GM19193 (cell line): ENCODE results near the gene COPS9.

Experiments
- POLR2A ChIP-seq: IDR thresholded peaks from 4 replicates; pipeline ENCODE4 v1.6.1; 2011; ENCODE audit not compliant: insufficient read depth, insufficient read length; ENCODE audit errors: extremely low read depth

COPS9 gene

GRCh38 chr2:240169486-240170353, 33.6 kb upstream of the COPS9 start:
- TF ChIP-seq POLR2A: no peak

DNA sequence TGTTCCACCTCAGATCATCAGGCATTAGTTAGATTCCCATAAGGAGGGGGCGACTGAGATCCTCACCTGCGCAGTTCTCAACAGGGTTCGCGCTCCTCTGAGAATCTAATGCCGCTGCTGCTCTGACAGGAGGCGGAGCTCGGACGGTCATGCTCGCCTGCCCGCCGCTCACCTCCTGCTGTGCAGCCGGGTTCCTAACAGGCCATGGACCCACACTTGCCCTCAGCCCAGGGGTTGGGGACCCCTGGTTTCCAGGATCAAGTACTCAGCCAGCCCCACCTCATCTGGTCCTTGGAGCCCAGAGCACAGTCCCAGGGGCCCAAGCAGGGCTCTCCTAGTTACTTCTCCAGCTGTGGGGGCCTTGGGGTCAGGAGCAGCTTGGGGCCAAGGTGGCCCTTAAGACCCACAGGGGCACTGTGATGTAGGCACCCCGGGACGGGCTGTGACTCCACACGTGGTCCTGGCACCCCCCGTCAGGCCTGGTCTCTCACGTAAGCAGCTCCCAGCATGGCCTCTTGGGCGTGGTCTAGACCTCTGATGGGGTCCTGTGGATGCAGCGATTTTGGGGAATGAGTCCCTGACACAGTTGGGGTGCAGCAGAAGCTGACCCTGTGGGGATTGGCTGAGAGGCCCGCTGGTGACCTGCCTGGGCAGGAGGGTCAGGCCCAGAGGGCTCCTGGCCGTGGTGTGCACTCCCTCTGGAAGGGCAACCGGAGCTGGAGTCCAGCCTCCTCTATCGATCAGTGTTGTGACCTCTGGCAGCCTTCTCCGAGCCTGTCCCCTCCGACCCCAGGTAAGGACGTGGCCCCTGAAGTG, 32.6 kb upstream of the COPS9 start:
- no peak for TF ChIP-seq POLR2A

DNA sequence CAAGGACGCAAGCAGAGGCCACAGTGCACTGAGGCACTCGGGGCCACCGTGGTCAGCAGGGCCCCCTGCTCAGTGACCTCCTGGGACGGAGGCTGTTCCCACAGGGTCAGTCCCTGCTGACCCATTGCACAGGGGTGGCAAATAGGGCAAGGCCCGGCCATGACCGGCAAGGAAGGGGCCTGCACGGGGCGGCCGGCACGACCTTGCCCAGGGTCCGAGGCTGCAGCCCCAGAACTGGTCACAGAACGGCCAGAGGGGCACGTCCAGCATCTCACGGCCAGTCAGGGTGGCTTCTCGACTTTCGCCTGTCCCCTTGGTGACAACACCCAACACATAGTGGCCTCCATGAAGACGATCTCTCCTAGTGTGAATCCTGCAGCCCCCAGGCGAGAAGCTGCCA, 31.9 kb upstream of the COPS9 start:
- TF ChIP-seq POLR2A: no peak

DNA sequence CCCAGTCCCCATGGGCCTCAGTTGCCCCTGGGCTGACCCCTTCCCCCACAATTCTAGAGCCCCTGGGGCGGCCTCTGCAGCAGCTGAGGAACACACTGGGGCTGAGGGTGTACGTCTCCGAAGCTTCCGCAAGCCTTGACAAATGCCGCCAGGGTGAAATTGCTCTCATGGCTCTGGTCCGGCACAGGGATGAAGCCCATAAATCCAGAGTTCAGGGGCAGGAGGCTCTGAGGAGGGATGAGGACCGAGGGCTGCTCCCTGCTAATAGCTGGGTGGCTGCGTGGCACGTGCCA, 31.4 kb upstream of the COPS9 start:
- no peak for TF ChIP-seq POLR2A

GRCh38 chr2:240166761-240167587, 30.9 kb upstream of the COPS9 start:
- TF ChIP-seq POLR2A: no peak

DNA sequence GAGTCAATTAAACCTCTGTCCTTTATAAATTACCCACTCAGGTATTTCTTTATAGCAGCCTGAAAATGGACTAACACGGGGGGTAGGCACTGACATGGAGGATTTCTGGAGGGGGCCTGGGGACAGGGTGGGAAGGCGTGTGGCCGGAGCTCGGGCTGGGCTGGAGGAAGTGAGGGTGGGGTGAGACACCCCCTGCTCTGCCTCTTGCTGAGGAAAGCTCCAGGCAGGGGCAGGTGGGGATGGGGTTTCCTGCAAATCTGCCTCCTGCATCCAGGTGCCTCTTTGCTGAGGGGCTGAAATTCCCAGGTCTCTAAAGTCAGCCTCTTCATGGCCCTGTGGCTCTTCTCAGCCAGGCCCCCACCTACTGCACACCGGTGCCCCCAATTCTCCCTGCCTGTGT, 30.1 kb upstream of the COPS9 start:
- TF ChIP-seq POLR2A: no peak

DNA sequence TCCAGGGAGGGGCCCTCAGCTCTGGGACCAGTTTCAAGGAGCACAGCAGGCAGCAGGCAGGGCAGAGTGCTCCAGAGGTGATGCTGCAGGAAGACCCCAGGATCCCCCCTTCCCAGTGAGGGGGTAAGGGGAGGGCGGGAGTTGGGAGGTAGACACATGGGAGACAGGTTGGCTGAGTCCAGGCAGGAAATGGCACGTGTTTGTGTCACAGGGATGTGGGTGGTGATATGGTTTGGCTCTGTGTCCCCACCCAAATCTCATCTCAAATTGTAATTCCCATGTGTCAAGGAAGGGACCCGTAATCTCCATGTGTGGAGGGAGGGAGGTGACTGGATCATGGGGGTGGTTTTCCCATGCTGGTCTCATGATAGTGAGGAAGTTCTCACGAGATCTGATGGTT, 29.6 kb upstream of the COPS9 start:
- TF ChIP-seq POLR2A: no peak

DNA sequence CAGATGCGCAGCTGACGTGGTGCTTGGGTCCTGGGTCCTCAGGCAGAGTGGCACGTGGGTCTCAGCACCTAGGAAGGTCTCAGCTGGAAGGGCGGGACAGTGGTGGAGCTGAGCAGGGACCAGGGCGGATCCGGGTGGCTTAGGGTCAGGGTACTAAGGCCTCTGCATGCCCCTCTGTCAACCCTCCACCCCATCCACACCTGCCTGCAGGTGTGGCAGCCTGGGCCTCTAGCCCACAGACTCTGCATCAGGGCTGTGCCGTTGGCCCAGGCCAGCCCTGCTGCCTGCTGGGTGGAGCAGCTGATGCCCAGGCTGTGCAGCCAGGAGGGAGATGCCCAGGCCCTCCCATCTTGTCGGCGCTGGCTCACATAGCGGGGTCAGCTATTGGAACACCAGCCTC, 28.9 kb upstream of the COPS9 start:
- TF ChIP-seq POLR2A: no peak

GRCh38 chr2:240164586-240164985, 28.5 kb upstream of the COPS9 start:
- TF ChIP-seq POLR2A: no peak

DNA sequence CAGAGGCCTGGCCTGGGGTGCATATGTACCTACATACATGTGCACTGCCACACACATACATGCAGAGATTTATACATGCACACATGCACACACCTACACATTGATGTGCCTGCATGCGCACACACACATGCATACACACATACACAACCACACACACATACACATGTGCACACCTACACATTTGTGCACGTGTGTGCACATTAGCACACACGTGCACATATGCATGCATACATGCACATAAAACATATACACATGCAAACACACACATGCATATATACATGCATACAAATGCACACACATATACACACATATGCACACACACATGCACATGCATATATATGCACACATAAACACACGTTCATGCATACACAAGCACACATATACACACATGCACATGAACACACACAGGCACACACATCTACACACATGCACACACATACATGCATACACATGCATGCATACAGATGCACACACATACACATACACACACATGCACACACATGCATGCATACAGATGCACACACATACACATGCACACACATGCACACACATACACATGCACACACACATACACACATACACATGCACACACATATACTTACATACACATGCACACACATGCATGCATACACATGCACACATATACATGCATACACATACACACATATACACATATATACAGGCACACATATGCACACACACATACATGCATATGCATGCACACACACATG, 27.9 kb upstream of the COPS9 start:
- no peak for TF ChIP-seq POLR2A

- no peak for TF ChIP-seq POLR2A
These were observed 27.0 kb upstream of the COPS9 start for GRCh38 chr2:240162939-240163714.

DNA sequence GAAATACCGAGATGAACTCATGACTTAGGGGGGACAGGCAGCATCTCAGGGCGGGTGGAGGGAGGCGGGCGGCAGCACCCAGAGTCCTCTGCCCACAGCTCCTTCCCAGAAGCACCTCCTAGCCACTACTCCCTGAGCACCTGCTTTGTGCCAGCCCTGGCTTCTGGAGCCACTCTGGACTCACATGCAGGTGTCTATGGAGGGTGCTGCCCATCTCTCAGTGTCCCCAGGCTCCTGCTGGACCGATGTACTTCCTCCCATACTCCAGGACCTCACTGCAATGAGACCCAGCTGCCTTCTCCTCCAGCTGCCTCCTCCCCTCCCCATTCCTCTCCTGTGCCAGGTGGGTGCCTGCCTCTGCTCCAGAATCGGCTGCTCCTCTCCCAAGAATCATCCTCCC, 26.4 kb upstream of the COPS9 start:
- TF ChIP-seq POLR2A: no peak

GRCh38 chr2:240162032-240162431, 25.9 kb upstream of the COPS9 start:
- no peak for TF ChIP-seq POLR2A
